Vagina (tissue), 2 donors: Measurements from ENCODE around the gene POU2F1.

Source experiments
- CTCF ChIP-seq, 3 experiments: fragments of 450-650 bp in 2 of 3; fragments of 200-600 bp in 1 of 3; sonication (generic) in 1 of 3; IDR thresholded peaks; one replicate each; pipeline ENCODE4 v1.5.1; 2017 to 2019; ENCODE audit warnings: antibody characterized with exemption in 3 of 3, mild to moderate bottlenecking in 2 of 3, moderate library complexity in 2 of 3
- POLR2A ChIP-seq, 2 donors: fragments of 450-650 bp; IDR thresholded peaks; one replicate each; pipeline ENCODE4 v1.6.1; 2017; ENCODE audit warnings: antibody characterized with exemption in 2 of 2, mild to moderate bottlenecking in 2 of 2, moderate library complexity in 2 of 2
- POLR2AphosphoS5 ChIP-seq, 2 donors: sonication (generic); formaldehyde crosslinking; IDR thresholded peaks; one replicate each; pipeline ENCODE4 v1.9.0; 2017; ENCODE audit warnings: antibody characterized with exemption in 2 of 2, mild to moderate bottlenecking in 2 of 2, low read depth in 1 of 2; ENCODE audit not compliant: insufficient read depth in 1 of 2

- no peak for TF ChIP-seq CTCF (IDR thresholded peaks at IDR 0.05)
- no peak for TF ChIP-seq POLR2A (IDR thresholded peaks at IDR 0.05)
- TF ChIP-seq POLR2AphosphoS5 (IDR thresholded peaks at IDR 0.05; ENCODE audit: insufficient read depth in 1 of 2, low read depth in 1 of 2): no peak
Observed at GRCh38 chr1:167440345-167440744, 219.7 kb downstream of the POU2F1 start.
